Retinal pigment epithelial cell (primary cell): ENCODE data around the gene AMPD3.
A peak's percentile ranks its signal among the peaks of the same experiment; 100 is the strongest.

Source experiments
- DNase-seq: peaks from one replicate; pipeline ENCODE4 v3.0.0-alpha.2; 2010; ENCODE audit warnings: low read depth
- H3K4me3 ChIP-seq: 2 replicates; pipeline ENCODE4 v1.5.1; 2011; ENCODE audit warnings: mild to moderate bottlenecking, low read length, control low read depth, moderate library complexity
- CTCF ChIP-seq: conservative IDR thresholded peaks from 2 replicates; pipeline ENCODE4 v1.5.1; 2011; ENCODE audit warnings: low read depth, low read length, control low read depth, inconsistent platforms

AMPD3 gene

GRCh38 chr11:10528121-10528520 is 73.1 kb downstream of the AMPD3 start:
- DNase-seq, result no peak
- H3K4me3 ChIP-seq, result no peak overlapping the region
- TF ChIP-seq CTCF, result no peak

- H3K4me3 ChIP-seq, result no peak overlapping the region
- no peak for TF ChIP-seq CTCF
- DNase-seq, result peak; percentile 53
Observed at GRCh38 chr11:10529279-10529678, 74.2 kb downstream of the AMPD3 start.

- no peak for DNase-seq
- H3K4me3 ChIP-seq, result no peak overlapping the region
Observed at GRCh38 chr11:10532526-10532925, 77.5 kb downstream of the AMPD3 start.

GRCh38 chr11:10533323-10533722 is 78.3 kb downstream of the AMPD3 start:
- no peak for DNase-seq
- H3K4me3 ChIP-seq, result no peak overlapping the region
- no peak for TF ChIP-seq CTCF

More at GRCh38 chr11:10532526-10532925, 77.5 kb downstream of the AMPD3 start:
- TF ChIP-seq CTCF, result no peak

- no peak for TF ChIP-seq CTCF
Observed at GRCh38 chr11:10534316-10534715, 79.3 kb downstream of the AMPD3 start.

GRCh38 chr11:10537600-10537999 is 82.5 kb downstream of the AMPD3 start:
- no peak for TF ChIP-seq CTCF
- no peak for DNase-seq
- no peak overlapping the region for H3K4me3 ChIP-seq

More at GRCh38 chr11:10534316-10534715, 79.3 kb downstream of the AMPD3 start:
- no peak for DNase-seq
- H3K4me3 ChIP-seq, result no peak overlapping the region

GRCh38 chr11:10538924-10539323 is 83.9 kb downstream of the AMPD3 start:
- no peak for DNase-seq
- TF ChIP-seq CTCF, result no peak
- H3K4me3 ChIP-seq, result no peak overlapping the region
